Upper lobe of right lung (tissue), 1 donor: Measurements from ENCODE around the gene EMD. TPM values are rescaled to one million over a fixed set of nuclear protein-coding genes. Genes with fewer than 3 reads are reported as not detected.
"Not testable (repeated sequence)": the region's sequence is repeated elsewhere in the genome, so short reads cannot be mapped to it uniquely, and the experiment has no call there.

Experiments
- ATAC-seq: fragments of 200-7000 bp; cut with Tn5 transposase; one replicate; pipeline ENCODE4 v1.9.1; 2020; ENCODE audit warnings: mild to moderate bottlenecking, moderate library complexity
- DNase-seq: peaks from one replicate; pipeline ENCODE4 v3.0.0-alpha.2; 2020
- H3K27ac ChIP-seq: fragments of 200-600 bp; one replicate; pipeline ENCODE4 v1.8.0; 2022
- H3K27me3 ChIP-seq: fragments of 200-600 bp; one replicate; pipeline ENCODE4 v1.8.0; 2022; ENCODE audit warnings: mild to moderate bottlenecking
- H3K36me3 ChIP-seq: fragments of 200-600 bp; one replicate; pipeline ENCODE4 v1.8.0; 2022
- H3K4me1 ChIP-seq: fragments of 200-600 bp; one replicate; pipeline ENCODE4 v1.8.0; 2022
- H3K4me3 ChIP-seq: fragments of 200-600 bp; one replicate; pipeline ENCODE4 v1.8.0; 2022; ENCODE audit warnings: mild to moderate bottlenecking
- H3K9me3 ChIP-seq: fragments of 200-600 bp; one replicate; pipeline ENCODE4 v1.8.0; 2022
- intact Hi-C: fragments of 100-400 bp; cut with DNase I; formaldehyde crosslinking; loops from one replicate; pipeline ENCODE4 v1.11.0; 2022
- long read RNA-seq: library from polyadenylated mRNA; unstranded; transcript quantifications from one replicate; pipeline ENCODE4 v2.0.0, GENCODE V29; 2021
- total RNA-seq: library from RNA; stranded (reverse); fragmentation: NEBNext Ultra II Directional; extraction: Animal tissue kit (Norgen Biotek cat#: 25700); gene quantifications from one replicate; pipeline ENCODE4 v1.2.1, GENCODE V29; 2021
- TF ChIP-seq, protein P1 (sequence below): fragments of 200-600 bp; IDR thresholded peaks from one replicate; pipeline ENCODE4 v1.8.0; 2022; ENCODE audit warnings: antibody characterized with exemption
- donor health status: DM: no; HTN: yes; CAD: no; lungs with severe emphysema.

Gene EMD
- 58.4 TPM for total RNA-seq
- long read RNA-seq, transcript EMD-202 (6 exons, 1,379 nt): major isoform, 26 of 36 reads
- long read RNA-seq, partial matches to known transcripts: 1 of 36 reads
- long read RNA-seq, other reads (novel, unspliced or antisense): 6 of 36 reads

DNA sequence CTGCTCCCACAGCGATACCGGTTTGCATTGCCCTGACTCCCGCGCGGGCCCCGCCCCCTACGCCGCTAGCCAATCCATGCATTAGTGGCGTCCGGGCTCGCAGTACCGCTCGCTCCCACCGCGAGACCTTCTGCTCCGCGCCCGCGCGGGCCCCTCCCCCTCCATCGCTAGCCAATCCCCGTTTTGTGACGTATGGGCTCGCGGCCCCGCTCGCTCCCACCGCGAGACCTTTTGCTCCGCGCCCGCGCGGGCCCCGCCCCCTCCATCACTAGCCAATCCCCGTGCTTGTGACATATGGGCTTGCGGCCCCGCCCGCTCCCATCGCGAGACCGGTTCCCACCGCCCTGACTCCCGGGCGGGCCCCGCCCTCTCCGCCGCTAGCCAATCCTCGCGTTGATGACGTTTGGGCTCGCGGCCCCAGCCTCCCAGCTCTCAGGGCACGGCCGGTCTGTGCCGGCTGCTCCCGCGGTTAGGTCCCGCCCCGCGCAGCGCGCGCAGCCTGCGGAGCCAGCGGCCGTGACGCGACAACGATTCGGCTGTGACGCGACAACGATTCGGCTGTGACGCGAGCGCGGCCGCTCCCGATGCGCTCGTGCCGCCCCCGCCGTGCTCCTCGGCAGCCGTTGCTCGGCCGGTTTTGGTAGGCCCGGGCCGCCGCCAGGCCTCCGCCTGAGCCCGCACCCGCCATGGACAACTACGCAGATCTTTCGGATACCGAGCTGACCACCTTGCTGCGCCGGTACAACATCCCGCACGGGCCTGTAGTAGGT, at the start of gene EMD:
Gene EMD, plus strand, starts transcription at position 497 of the 770 bp plus-strand sequence. Its CDS starts 190 bp downstream, at position 687.
- H3K9me3 ChIP-seq: no peaks in the 10 kb centered on the region
- H3K4me3 ChIP-seq: peak within 1 kb of the TSS; percentile 70
- H3K36me3 ChIP-seq: no peaks in the 10 kb centered on the region
- DNase-seq (peak; percentile 98), ATAC-seq (peak; percentile 92)
- H3K27ac ChIP-seq: peak within 1 kb of the TSS; percentile 96
- peaks cover 3% of the 10 kb centered on the region for H3K4me1 ChIP-seq
- TF ChIP-seq, protein P1, sequence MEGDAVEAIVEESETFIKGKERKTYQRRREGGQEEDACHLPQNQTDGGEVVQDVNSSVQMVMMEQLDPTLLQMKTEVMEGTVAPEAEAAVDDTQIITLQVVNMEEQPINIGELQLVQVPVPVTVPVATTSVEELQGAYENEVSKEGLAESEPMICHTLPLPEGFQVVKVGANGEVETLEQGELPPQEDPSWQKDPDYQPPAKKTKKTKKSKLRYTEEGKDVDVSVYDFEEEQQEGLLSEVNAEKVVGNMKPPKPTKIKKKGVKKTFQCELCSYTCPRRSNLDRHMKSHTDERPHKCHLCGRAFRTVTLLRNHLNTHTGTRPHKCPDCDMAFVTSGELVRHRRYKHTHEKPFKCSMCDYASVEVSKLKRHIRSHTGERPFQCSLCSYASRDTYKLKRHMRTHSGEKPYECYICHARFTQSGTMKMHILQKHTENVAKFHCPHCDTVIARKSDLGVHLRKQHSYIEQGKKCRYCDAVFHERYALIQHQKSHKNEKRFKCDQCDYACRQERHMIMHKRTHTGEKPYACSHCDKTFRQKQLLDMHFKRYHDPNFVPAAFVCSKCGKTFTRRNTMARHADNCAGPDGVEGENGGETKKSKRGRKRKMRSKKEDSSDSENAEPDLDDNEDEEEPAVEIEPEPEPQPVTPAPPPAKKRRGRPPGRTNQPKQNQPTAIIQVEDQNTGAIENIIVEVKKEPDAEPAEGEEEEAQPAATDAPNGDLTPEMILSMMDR: no peak
- no peaks in the 10 kb centered on the region for H3K27me3 ChIP-seq
- intact Hi-C loops: no loop called here

DNA sequence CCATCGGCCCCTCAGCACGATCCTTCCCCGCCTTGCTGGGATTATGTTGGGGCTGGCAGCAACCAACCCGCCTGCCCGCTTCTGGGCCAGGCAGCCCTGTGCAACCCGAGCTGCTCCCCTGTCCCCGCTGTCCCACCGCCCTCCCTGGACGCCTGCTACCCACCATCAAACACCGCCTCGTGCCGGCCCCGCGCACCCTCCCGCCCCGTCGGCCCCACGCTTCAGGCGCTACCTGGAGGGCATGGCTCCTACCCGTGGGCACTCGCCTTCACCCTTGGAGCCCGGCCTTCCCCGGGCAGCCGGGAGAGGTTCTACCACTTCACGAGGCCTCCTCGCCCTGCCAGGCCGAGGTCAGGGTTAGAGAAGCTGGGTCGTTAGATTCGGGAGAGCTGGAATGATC, 46.5 kb upstream of the EMD start:
- TF ChIP-seq, protein P1: no peak
- DNase-seq (no peak), ATAC-seq (no peak)
- no peaks in the 10 kb centered on the region for H3K4me1 ChIP-seq
- no peaks in the 10 kb centered on the region for H3K27me3 ChIP-seq
- intact Hi-C loops: no loop called here
- H3K9me3 ChIP-seq: no peaks in the 10 kb centered on the region
- no peak overlapping the region for H3K4me3 ChIP-seq
- H3K27ac ChIP-seq: no peak overlapping the region
- no peaks in the 10 kb centered on the region for H3K36me3 ChIP-seq

DNA sequence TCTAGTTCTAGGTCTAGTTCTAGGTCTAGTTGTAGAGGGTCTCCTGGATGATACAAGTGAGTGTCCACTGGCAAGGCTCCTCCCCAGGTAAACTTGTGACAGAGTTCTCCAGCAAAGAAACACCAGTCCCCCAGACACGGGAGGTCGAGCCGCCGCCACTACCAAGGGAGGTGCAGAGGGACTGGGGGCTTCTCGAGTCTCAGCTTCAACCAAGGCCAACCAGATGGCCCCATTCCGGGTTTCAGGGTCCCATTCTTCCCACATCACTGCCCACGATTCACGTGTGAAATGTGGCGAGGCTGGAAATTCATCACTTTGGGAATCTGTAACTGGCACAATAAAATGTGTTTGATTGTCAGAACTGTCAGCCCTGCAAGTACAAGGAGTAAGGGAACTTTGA, 46.0 kb upstream of the EMD start:
- Histone ChIP-seq H3K9me3 (no peaks in the 10 kb centered on the region), H3K36me3 (no peaks in the 10 kb centered on the region), H3K27ac (no peak overlapping the region), H3K4me1 (no peaks in the 10 kb centered on the region), H3K4me3 (no peak overlapping the region), H3K27me3 (no peaks in the 10 kb centered on the region)
- no peak for DNase-seq
- ATAC-seq: no peak
- intact Hi-C loops: no loop called here
- TF ChIP-seq, protein P1: no peak

DNA sequence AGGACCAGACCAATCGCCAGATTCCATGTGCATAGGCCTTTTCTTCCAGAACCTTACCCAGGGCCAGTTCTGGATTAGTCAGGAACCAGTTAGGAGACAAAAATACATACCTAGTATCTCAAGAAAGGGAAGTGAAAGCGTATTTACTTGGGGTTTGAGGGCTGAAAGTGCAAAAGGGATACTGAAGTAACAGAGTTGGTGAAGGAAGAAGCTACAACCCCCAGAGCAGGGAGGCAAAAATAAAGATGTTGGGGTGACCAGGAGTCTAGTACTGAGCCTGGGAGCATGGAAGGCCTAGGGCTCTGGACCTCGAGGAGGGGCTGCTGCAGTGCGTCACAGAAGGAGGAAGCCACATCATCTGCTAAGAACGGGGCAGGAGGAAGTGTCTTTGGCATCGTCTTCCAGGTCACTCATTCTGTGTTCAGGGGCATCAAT, 45.2 kb upstream of the EMD start:
- no peaks in the 10 kb centered on the region for H3K36me3 ChIP-seq
- H3K4me1 ChIP-seq: no peaks in the 10 kb centered on the region
- no peak overlapping the region for H3K4me3 ChIP-seq
- intact Hi-C loops: no loop called here
- H3K27me3 ChIP-seq: no peaks in the 10 kb centered on the region
- no peak overlapping the region for H3K27ac ChIP-seq
- ATAC-seq (no peak), DNase-seq (no peak)
- no peaks in the 10 kb centered on the region for H3K9me3 ChIP-seq
- TF ChIP-seq, protein P1: no peak

DNA sequence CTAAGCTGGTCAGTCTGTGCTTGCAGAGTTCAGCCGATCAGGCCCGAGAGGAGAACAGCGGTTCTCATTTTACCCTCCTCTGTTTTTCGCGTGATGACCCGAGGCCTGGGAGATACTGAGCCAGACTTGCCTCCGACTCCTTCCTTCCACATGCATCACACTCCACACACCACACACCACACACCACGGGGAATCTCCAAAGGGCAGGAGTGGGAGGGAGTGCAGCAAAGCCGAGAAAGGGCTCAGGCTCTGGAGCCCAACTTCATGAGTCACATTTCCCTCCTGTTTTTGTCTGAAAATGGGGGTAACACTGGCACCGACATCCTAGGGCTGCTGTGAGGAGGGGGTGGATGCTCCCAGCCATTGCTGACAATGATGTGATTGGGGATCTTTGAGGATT, 44.6 kb upstream of the EMD start:
- Histone ChIP-seq H3K4me1 (no peaks in the 10 kb centered on the region), H3K36me3 (no peaks in the 10 kb centered on the region), H3K9me3 (no peaks in the 10 kb centered on the region), H3K4me3 (no peak overlapping the region), H3K27ac (no peak overlapping the region), H3K27me3 (no peaks in the 10 kb centered on the region)
- TF ChIP-seq, protein P1: no peak
- ATAC-seq (no peak), DNase-seq (no peak)
- intact Hi-C loops: no loop called here

DNA sequence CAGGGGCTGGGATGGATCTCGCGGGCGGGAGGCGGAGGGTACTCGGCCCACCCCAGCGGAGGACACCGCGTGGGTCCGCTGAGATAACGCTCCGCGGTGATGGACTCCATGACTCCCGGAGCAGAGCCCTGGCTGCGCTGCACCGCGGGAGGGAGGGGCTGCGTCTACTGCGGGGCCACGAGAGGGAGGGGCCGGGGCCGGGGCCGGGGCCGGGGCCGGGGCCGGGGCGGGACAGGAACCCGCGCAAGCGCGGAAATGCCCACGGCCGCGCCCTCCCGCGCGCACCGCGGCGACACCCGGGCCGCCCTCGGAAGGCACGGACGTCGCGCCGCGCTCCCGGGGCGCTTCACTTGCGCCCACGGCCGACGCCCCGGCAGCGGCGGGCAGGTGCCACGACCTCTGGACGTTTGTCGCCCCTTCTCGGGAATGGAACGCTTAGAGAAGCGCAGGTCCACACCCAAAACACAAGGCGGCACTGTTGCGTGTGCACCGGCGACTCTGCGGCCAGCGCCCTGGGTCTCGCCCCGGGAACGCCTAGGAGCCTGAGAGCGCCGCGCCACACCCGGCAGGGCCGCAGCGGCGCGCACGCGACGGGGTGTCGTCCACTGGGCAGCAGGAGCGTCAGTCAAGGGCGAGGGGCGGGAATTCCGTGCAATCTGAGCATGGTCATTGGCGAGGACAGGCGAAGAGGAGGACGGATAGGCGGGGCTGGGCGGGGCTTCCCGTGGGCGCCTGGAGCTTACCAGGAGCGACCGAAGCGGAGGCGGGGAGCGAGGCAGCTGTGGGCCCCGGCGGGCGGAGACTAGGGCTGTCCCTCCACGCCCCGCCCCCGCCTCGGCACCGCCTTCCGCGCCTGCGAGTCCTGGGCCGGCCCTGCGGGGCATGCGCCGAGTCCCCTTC, 37.4 kb upstream of the EMD start:
- intact Hi-C loops, H3K4me1 ChIP-seq, H3K27ac ChIP-seq, DNase-seq, H3K27me3 ChIP-seq, H3K36me3 ChIP-seq, H3K9me3 ChIP-seq: not testable (repeated sequence)
- H3K4me3 ChIP-seq: peak overlapping the region; percentile 19
- ATAC-seq: peak; percentile 89

DNA sequence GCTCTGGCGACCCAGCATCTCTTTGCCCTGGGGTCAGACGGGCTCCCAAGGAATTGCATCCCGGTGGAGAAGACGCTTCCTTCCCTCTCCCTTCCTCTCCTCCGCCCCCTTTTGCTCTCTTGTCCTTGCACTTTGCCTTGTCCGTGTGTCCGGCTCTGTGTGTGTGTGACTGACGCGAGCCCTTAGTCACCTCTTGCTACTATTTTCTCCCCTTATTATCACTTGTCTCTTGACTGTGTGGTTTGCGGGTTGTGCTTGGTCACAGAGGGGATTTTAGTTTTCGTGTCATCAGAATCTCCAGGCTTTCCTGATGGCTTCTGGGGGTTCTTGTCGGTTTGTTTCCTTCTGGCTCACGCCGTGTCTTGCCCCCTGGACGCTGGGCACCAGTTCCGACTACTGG, 36.0 kb upstream of the EMD start:
- H3K4me3 ChIP-seq, DNase-seq, H3K9me3 ChIP-seq, H3K36me3 ChIP-seq, H3K4me1 ChIP-seq, H3K27me3 ChIP-seq, ATAC-seq, intact Hi-C loops, H3K27ac ChIP-seq: not testable (repeated sequence)

DNA sequence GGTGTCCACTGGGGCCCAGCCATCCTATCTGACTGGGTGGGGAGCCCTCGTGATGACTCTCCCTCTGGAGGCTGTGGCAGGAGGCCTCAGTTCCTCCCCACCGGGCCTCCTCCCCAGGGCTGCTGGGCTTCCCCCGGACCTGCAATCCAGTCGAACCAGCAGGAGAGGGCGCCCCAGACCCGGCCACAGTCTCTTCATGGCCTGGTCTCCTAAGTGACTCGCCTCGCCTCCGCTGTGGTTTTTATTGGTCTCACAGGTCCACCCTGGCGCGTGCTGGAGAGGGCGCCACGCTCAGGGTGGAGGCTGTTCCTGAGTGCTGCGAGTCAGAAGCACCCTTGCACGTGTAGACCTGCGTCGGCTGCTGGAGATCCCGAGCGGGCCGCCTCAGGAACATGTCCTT, 35.5 kb upstream of the EMD start:
- DNase-seq, H3K27me3 ChIP-seq, H3K4me1 ChIP-seq, H3K4me3 ChIP-seq, intact Hi-C loops, H3K27ac ChIP-seq, H3K9me3 ChIP-seq, H3K36me3 ChIP-seq: not testable (repeated sequence)
- peak; percentile 61 for ATAC-seq
